Measurements from ENCODE around the gene CARD9. TPM values are rescaled to one million over a fixed set of nuclear protein-coding genes. Genes with fewer than 3 reads are reported as not detected.
A peak's percentile ranks its signal among the peaks of the same experiment; 100 is the strongest.

The CARD9 gene
- total RNA-seq, 1 experiment from 2014 or later = 2.9 TPM

DNA sequence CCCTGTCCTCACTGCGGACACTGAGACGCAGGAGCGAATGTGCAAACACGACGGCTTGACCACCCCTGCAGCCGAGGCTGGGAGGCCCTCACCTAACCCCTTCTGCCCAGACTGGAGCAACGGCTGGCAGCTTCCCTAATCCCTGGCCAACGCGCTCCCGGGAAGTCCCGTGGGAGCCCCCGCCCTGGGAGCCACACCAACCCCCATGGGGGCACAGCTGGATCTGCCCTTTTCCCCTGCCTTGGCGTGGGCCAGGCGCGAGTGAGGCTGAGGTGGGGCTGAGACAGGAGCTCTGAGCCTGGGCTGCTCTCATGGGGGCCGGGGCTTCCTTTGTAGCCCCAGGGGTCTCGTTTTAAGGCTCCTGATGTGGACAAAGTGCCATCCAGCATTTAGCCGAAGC, 5.3 kb downstream of the CARD9 start:
- Histone ChIP-seq H3K9me3 (ENCODE audit: low read length) (no peaks in the 10 kb centered on the region), H3K9ac (ENCODE audit: low read length) (no peak overlapping the region), H4K20me1 (ENCODE audit: insufficient read depth, low read depth, low read length) (no peaks in the 10 kb centered on the region), H3K36me3 (ENCODE audit: insufficient read depth, low read length) (no peaks in the 10 kb centered on the region), H3K9me2 (replicated peaks; ENCODE audit: insufficient read depth, low read length) (no peaks in the 10 kb centered on the region), H3K4me1 (ENCODE audit: low read length) (peaks cover 18% of the 10 kb centered on the region), H3K79me2 (ENCODE audit: low read length) (no peaks in the 10 kb centered on the region), H2AFZ (ENCODE audit: low read length) (no peak overlapping the region), H3K27ac (ENCODE audit: low read length) (no peak overlapping the region), H3K27me3 (ENCODE audit: low read length) (no peaks in the 10 kb centered on the region), H3K4me2 (ENCODE audit: low read depth, low read length, poor library complexity, severe bottlenecking) (no peak overlapping the region), H3K4me3 (ENCODE audit: low read length) (no peak overlapping the region)
- DNase-seq = no peak

DNA sequence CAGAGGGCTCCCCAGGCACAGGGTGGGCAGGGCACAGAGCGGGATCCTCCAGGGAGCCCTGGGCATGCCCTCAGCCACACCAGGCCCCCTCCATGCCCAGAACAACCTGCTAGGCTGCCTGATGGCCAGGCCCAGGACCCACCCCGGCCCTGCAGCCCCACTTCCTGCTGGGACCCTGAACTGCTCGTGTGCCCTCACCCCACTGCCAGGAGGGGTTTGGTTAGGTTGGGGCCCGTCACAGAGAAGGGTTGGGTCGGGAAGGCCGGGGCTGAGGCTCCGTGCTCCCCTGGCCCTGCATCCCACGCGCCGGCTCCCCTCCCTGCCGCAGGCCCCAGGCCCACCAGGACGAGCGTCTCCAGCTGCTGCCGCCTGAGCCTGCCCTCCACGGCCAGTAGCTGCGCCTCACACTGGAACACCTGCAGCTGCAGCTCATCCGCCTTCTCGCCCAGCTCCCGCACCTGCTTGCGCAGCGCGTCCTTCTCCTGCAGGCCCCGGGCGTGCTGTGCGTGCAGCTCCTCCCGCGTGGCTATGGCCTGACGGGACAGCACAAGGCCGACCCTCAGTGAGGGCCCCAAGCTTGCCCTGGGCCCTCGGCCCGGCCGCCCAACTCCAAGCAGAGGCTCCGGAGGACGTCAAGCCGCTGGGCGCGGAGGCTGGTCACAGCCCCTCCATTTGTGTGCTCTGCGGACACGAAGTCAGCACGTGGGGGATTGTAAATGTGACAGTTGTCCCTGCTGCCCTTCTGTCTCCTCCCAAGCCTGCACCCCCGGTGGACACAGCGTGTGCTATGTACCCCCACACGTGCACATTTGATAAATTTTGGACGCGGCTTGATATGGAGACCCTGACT, 5.9 kb downstream of the CARD9 start:
- Histone ChIP-seq H3K27ac (ENCODE audit: low read length) (no peak overlapping the region), H3K27me3 (ENCODE audit: low read length) (no peaks in the 10 kb centered on the region)

DNA sequence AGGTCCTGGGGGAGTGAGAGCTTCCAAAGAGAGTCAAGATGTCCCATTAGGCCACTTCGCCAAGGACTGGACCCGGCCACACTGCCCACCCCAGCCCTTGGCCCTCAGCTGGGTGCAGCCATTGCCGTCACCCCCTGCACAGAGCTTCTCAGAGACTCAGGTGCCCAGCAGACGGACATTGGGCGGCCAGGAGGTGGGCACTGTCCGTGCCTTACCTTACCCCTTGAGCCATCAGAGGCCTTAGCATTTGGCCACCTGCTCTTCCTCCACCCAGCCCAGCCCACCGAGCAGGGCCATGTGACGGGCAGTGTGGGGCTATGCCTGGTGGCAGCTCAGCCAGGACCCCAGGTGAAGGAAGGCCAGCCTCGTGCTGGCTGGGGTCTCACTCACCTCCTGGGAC, 6.6 kb downstream of the CARD9 start:
- Histone ChIP-seq H3K4me1 (ENCODE audit: low read length) (peaks cover 18% of the 10 kb centered on the region), H3K36me3 (ENCODE audit: insufficient read depth, low read length) (no peaks in the 10 kb centered on the region), H3K27ac (ENCODE audit: low read length) (no peak overlapping the region), H2AFZ (ENCODE audit: low read length) (no peak overlapping the region), H3K4me3 (ENCODE audit: low read length) (no peak overlapping the region), H3K9ac (ENCODE audit: low read length) (no peak overlapping the region), H3K9me3 (ENCODE audit: low read length) (no peaks in the 10 kb centered on the region), H4K20me1 (ENCODE audit: insufficient read depth, low read depth, low read length) (peaks cover 9% of the 10 kb centered on the region), H3K79me2 (ENCODE audit: low read length) (peaks cover 6% of the 10 kb centered on the region; the same call in 1 of the 2 replicates), H3K9me2 (replicated peaks; ENCODE audit: insufficient read depth, low read length) (no peaks in the 10 kb centered on the region), H3K4me2 (ENCODE audit: low read depth, low read length, poor library complexity, severe bottlenecking) (no peak overlapping the region), H3K27me3 (ENCODE audit: low read length) (no peaks in the 10 kb centered on the region)
- no peak for DNase-seq

More for the DNA sequence above, 5.9 kb downstream of the CARD9 start:
- Histone ChIP-seq H3K4me3 (ENCODE audit: low read length) (no peak overlapping the region), H3K4me2 (ENCODE audit: low read depth, low read length, poor library complexity, severe bottlenecking) (no peak overlapping the region), H2AFZ (ENCODE audit: low read length) (no peak overlapping the region), H3K9me2 (replicated peaks; ENCODE audit: insufficient read depth, low read length) (no peaks in the 10 kb centered on the region), H3K9ac (ENCODE audit: low read length) (no peak overlapping the region), H3K79me2 (ENCODE audit: low read length) (peaks cover 4% of the 10 kb centered on the region; the same call in 1 of the 2 replicates), H3K36me3 (ENCODE audit: insufficient read depth, low read length) (no peaks in the 10 kb centered on the region), H3K9me3 (ENCODE audit: low read length) (no peaks in the 10 kb centered on the region), H4K20me1 (ENCODE audit: insufficient read depth, low read depth, low read length) (peaks cover 4% of the 10 kb centered on the region), H3K4me1 (ENCODE audit: low read length) (peaks cover 16% of the 10 kb centered on the region)
- no peak for DNase-seq

DNA sequence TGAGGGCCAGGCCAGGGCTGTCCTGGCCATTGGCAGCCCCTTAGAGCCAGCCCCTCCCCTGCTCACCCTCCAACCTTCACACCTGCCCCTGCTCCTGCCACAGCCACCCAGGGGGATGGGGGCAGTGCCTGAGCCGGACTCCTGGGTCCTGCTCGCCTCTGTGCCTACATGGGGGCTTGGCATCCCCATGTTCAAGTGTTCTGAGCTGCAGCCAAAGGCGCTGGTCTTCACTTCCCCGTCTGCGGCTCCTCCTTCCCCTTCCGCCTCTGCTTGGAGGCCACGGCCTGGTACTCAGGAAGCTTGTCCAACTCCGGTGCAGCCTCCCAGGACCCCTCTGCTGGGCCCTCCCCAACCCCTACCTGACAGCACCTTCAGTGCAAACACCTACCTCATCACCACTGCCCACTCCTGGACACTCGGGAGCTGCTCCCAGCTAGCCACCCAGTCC, 7.7 kb downstream of the CARD9 start:
- H3K27me3 ChIP-seq (ENCODE audit: low read length) = no peaks in the 10 kb centered on the region
- no peak overlapping the region for H3K4me2 ChIP-seq (ENCODE audit: low read depth, low read length, poor library complexity, severe bottlenecking)
- peaks cover 9% of the 10 kb centered on the region for H4K20me1 ChIP-seq (ENCODE audit: insufficient read depth, low read depth, low read length)
- no peak overlapping the region for H3K27ac ChIP-seq (ENCODE audit: low read length)
- DNase-seq = no peak
- no peak overlapping the region for H3K4me3 ChIP-seq (ENCODE audit: low read length)
- H3K79me2 ChIP-seq (ENCODE audit: low read length) = peaks cover 6% of the 10 kb centered on the region; the same call in 1 of the 2 replicates
- H3K9me3 ChIP-seq (ENCODE audit: low read length) = no peaks in the 10 kb centered on the region
- H2AFZ ChIP-seq (ENCODE audit: low read length) = no peak overlapping the region
- H3K4me1 ChIP-seq (ENCODE audit: low read length) = peaks cover 18% of the 10 kb centered on the region
- H3K9ac ChIP-seq (ENCODE audit: low read length) = no peak overlapping the region
- H3K36me3 ChIP-seq (ENCODE audit: insufficient read depth, low read length) = no peaks in the 10 kb centered on the region
- H3K9me2 ChIP-seq (replicated peaks; ENCODE audit: insufficient read depth, low read length) = no peaks in the 10 kb centered on the region

DNA sequence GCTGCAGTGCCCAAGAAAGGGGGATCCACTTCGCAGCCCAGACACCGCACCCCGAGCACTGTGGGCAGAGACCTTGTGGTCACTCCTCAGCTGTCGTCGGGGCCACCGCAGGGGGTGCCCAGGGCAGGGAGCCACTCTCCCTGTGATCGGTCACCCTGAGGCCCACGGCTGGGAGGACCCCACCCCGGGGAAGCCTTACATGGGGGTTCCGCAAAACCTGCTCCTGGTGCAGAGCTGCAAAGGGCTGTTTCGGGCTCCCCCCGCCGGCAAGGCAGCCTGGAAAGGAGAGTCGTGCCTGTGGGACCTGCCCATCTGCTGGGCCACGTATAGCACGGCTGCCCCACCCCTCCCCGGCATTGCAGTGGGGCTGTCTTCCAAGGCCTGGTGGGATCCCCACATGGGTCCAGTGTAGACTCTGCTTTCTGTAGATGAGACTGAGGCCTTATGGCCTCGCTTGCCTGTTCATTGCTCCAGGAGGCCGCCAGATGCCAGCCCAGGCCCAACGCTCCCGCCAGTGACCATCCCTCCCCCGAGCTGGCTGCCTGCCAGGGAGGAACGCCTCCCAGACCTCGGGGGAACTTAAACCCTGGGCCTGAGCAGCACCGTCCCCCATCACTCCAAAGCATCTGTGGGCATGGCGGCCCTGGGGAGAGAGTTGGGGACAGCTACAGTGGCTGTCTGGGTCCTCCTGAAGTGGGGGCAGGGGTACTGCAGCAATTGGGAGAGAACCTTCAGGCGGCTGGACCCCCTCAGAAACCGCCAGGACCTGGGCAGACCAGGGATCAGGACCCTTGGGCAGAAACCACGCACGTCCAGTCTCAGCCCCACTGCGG, 8.3 kb downstream of the CARD9 start:
- Histone ChIP-seq H3K9me2 (replicated peaks; ENCODE audit: insufficient read depth, low read length) (no peaks in the 10 kb centered on the region), H3K9ac (ENCODE audit: low read length) (no peak overlapping the region), H2AFZ (ENCODE audit: low read length) (no peak overlapping the region), H3K4me2 (ENCODE audit: low read depth, low read length, poor library complexity, severe bottlenecking) (no peak overlapping the region), H3K36me3 (ENCODE audit: insufficient read depth, low read length) (no peaks in the 10 kb centered on the region), H3K79me2 (ENCODE audit: low read length) (peaks cover 6% of the 10 kb centered on the region; the same call in 1 of the 2 replicates), H3K27ac (ENCODE audit: low read length) (no peak overlapping the region), H3K27me3 (ENCODE audit: low read length) (no peaks in the 10 kb centered on the region), H4K20me1 (ENCODE audit: insufficient read depth, low read depth, low read length) (peaks cover 9% of the 10 kb centered on the region), H3K4me3 (ENCODE audit: low read length) (no peak overlapping the region), H3K4me1 (ENCODE audit: low read length) (peaks cover 18% of the 10 kb centered on the region), H3K9me3 (ENCODE audit: low read length) (no peaks in the 10 kb centered on the region)
- no peak for DNase-seq

DNA sequence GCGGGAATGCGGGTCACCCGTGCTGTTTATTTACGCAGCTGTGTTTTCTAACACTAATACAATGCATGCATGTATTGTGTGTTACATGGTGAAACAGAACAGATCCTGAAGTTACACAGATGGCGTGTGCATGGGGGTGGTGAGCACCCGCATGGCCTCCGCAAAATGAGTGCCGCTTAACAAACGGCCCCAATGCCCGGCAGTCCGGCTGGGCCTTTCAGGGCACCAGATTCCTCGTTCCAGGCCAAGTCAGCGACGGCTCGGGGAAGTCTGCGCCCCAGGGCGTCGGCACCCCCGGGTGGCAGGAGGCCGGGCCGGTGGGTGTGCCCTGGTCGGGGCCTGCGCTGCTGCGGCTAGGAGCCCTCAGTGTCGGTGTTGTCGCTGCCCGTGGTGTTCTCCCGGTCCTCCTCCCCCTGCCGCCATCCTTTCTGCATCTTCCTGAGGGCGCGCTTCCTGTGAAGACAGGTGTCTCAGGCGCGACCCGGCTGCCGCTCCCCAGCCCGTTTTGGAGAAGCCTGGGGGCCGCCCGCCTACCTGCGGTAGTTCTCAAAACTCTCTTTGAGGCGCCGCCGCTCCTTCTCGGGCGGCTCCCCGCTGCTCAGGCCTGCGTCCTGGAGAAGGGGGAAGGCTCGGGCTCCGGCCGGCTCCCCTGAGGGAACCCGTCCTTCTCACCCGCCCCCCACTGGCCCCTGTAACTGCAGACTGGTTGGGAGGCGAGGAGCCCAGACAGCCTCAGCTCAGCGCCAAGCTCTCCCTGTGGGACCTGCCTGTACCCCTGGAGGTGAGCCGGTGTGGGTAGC, 9.3 kb downstream of the CARD9 start:
- no peak overlapping the region for H2AFZ ChIP-seq (ENCODE audit: low read length)
- peaks cover 6% of the 10 kb centered on the region; the same call in 1 of the 2 replicates for H3K79me2 ChIP-seq (ENCODE audit: low read length)
- H3K36me3 ChIP-seq (ENCODE audit: insufficient read depth, low read length) = no peaks in the 10 kb centered on the region
- no peaks in the 10 kb centered on the region for H3K27me3 ChIP-seq (ENCODE audit: low read length)
- peaks cover 18% of the 10 kb centered on the region for H3K4me1 ChIP-seq (ENCODE audit: low read length)
- DNase-seq = no peak
- H3K9me2 ChIP-seq (replicated peaks; ENCODE audit: insufficient read depth, low read length) = no peaks in the 10 kb centered on the region
- H3K9me3 ChIP-seq (ENCODE audit: low read length) = no peaks in the 10 kb centered on the region
- H3K4me2 ChIP-seq (ENCODE audit: low read depth, low read length, poor library complexity, severe bottlenecking) = peak overlapping the region; percentile 75
- peak overlapping the region; percentile 83; the same call in 1 of the 2 replicates for H3K4me3 ChIP-seq (ENCODE audit: low read length)
- H4K20me1 ChIP-seq (ENCODE audit: insufficient read depth, low read depth, low read length) = peaks cover 9% of the 10 kb centered on the region
- no peak overlapping the region for H3K27ac ChIP-seq (ENCODE audit: low read length)
- H3K9ac ChIP-seq (ENCODE audit: low read length) = peak overlapping the region; percentile 44

DNA sequence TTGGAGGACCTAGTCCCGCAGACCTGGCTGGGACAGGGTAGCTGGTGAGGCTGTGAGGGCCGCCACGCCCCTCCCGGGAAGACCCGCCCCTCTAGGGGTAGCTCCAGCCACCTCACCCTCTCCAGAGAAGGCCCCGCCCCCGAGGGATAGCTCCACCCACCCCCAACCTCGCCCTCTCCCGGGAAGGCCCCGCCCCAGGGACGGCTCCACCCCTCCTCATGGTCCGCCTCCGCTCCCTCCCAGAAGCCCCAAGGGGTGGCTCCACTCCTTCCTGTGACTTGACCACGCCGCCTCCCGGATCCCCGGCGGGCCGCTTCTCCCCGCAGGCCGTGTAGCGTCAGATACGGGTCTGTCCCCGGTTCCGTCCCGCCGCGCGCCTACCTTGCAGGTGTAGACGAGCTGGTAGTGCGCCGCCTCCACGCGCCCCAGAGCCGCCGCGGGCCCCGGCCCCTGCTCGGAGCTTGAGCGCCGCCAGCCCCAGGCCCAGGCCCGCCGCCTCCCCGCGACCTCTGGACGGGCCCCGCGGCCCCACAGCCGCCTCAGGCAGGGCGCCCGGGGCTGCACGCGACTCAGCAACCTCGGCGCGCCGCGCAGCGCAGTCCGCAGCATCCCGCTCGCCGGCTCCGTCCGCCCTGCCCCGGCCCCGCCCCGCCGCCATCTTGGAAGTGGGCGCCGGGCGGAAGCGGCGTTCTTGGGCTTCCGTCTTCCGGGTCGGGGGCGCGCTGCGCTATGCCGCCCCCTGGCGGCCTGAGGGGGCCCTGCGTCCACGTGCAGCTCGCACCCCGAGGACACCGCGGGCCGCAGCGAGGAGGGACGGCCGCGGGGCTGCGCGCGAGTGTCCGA, 10.1 kb downstream of the CARD9 start, which contains the start of gene DNLZ:
TSS of gene DNLZ (minus strand) at position 639 of the 843 bp plus-strand sequence. CDS start at position 609, 30 bp downstream.
- H3K9me3 ChIP-seq (ENCODE audit: low read length) = no peaks in the 10 kb centered on the region
- H3K9me2 ChIP-seq (replicated peaks; ENCODE audit: insufficient read depth, low read length) = no peaks in the 10 kb centered on the region
- H3K79me2 ChIP-seq (ENCODE audit: low read length) = peaks cover 6% of the 10 kb centered on the region; the same call in 1 of the 2 replicates
- DNase-seq = peak; percentile 98
- H2AFZ ChIP-seq (ENCODE audit: low read length) = no peak within 1 kb of the TSS
- H3K4me2 ChIP-seq (ENCODE audit: low read depth, low read length, poor library complexity, severe bottlenecking) = peak within 1 kb of the TSS; percentile 75
- peak within 1 kb of the TSS; percentile 99 for H3K9ac ChIP-seq (ENCODE audit: low read length)
- H3K4me1 ChIP-seq (ENCODE audit: low read length) = peaks cover 18% of the 10 kb centered on the region
- peaks cover 9% of the 10 kb centered on the region for H4K20me1 ChIP-seq (ENCODE audit: insufficient read depth, low read depth, low read length)
- H3K4me3 ChIP-seq (ENCODE audit: low read length) = peak within 1 kb of the TSS; percentile 83
- H3K27me3 ChIP-seq (ENCODE audit: low read length) = no peaks in the 10 kb centered on the region
- H3K36me3 ChIP-seq (ENCODE audit: insufficient read depth, low read length) = no peaks in the 10 kb centered on the region
- H3K27ac ChIP-seq (ENCODE audit: low read length) = peak within 1 kb of the TSS; percentile 89
